ENCODE measurements around the gene TTC32.

DNA sequence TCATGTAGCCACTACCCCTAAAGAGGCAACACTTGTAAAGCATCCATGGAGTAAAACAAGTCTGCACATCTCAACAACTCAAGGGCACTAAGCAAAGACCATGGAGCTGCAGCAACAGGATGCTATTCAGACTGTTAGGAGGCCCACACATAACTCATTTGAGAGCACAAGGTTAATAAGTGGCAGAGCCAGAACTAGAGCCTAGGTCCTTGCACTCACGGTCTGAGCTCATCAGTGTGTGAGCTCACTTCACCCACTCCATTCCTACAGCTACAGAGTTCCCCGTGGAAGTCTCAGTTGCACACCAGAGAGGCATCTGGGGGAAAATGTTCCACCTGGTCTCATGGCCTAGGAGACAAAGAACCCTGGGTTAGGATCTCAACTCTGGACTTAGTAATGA is 35.0 kb downstream of the TTC32 start:
- TF ChIP-seq, protein P1, sequence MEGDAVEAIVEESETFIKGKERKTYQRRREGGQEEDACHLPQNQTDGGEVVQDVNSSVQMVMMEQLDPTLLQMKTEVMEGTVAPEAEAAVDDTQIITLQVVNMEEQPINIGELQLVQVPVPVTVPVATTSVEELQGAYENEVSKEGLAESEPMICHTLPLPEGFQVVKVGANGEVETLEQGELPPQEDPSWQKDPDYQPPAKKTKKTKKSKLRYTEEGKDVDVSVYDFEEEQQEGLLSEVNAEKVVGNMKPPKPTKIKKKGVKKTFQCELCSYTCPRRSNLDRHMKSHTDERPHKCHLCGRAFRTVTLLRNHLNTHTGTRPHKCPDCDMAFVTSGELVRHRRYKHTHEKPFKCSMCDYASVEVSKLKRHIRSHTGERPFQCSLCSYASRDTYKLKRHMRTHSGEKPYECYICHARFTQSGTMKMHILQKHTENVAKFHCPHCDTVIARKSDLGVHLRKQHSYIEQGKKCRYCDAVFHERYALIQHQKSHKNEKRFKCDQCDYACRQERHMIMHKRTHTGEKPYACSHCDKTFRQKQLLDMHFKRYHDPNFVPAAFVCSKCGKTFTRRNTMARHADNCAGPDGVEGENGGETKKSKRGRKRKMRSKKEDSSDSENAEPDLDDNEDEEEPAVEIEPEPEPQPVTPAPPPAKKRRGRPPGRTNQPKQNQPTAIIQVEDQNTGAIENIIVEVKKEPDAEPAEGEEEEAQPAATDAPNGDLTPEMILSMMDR (IDR thresholded peaks at IDR 0.05), result no peak
- no peak for TF ChIP-seq POLR2A (IDR thresholded peaks at IDR 0.05)

All from lower leg skin (tissue), 3 donors.